SIG-M5 (cell line): Measurements from ENCODE around the gene MOSMO.
"Not testable (repeated sequence)": the region's sequence is repeated elsewhere in the genome, so short reads cannot be mapped to it uniquely, and the experiment has no call there.

ENCODE experiments used
- DNase-seq: peaks from one replicate; lab custom pipeline; 2025; lab: John Stamatoyannopoulos, UW

Gene MOSMO

GRCh38 chr16:22093331-22093730 lies 85.4 kb downstream of the MOSMO start:
- no peak for DNase-seq

GRCh38 chr16:22093996-22094395 lies 86.1 kb downstream of the MOSMO start:
- no peak for DNase-seq

- no peak for DNase-seq
Measured at GRCh38 chr16:22098405-22099255, 90.7 kb downstream of the MOSMO start.

- no peak for DNase-seq
Measured at GRCh38 chr16:22099256-22099975, 91.5 kb downstream of the MOSMO start.

GRCh38 chr16:22103441-22103840 lies 95.5 kb downstream of the MOSMO start:
- DNase-seq = no peak

GRCh38 chr16:22109258-22109898 lies 101.5 kb downstream of the MOSMO start:
- no peak for DNase-seq

GRCh38 chr16:22111629-22112028 lies 103.7 kb downstream of the MOSMO start:
- not testable (repeated sequence) for DNase-seq

- DNase-seq = no peak
Measured at GRCh38 chr16:22116095-22116700, 108.3 kb downstream of the MOSMO start.

GRCh38 chr16:22117609-22118008 lies 109.7 kb downstream of the MOSMO start:
- no peak for DNase-seq

GRCh38 chr16:22120440-22120839 lies 112.5 kb downstream of the MOSMO start:
- no peak for DNase-seq

- no peak for DNase-seq
Measured at GRCh38 chr16:22122239-22122638, 114.3 kb downstream of the MOSMO start.

GRCh38 chr16:22123146-22123545 lies 115.2 kb downstream of the MOSMO start:
- no peak for DNase-seq

- DNase-seq = no peak
Measured at GRCh38 chr16:22123759-22124490, 116.0 kb downstream of the MOSMO start.

- DNase-seq = no peak
Measured at GRCh38 chr16:22124583-22125284, 116.8 kb downstream of the MOSMO start.

- no peak for DNase-seq
Measured at GRCh38 chr16:22126037-22126558, 118.2 kb downstream of the MOSMO start.

GRCh38 chr16:22128537-22128936 lies 120.6 kb downstream of the MOSMO start:
- not testable (repeated sequence) for DNase-seq

GRCh38 chr16:22130528-22130927 lies 122.6 kb downstream of the MOSMO start:
- DNase-seq = no peak

- no peak for DNase-seq
Measured at GRCh38 chr16:22132801-22133200, 124.9 kb downstream of the MOSMO start.
